ENCODE measurements around the gene ARL3.
"Not testable (repeated sequence)": the region's sequence is repeated elsewhere in the genome, so short reads cannot be mapped to it uniquely, and the experiment has no call there.

ARL3 gene, protein sequence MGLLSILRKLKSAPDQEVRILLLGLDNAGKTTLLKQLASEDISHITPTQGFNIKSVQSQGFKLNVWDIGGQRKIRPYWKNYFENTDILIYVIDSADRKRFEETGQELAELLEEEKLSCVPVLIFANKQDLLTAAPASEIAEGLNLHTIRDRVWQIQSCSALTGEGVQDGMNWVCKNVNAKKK

DNA sequence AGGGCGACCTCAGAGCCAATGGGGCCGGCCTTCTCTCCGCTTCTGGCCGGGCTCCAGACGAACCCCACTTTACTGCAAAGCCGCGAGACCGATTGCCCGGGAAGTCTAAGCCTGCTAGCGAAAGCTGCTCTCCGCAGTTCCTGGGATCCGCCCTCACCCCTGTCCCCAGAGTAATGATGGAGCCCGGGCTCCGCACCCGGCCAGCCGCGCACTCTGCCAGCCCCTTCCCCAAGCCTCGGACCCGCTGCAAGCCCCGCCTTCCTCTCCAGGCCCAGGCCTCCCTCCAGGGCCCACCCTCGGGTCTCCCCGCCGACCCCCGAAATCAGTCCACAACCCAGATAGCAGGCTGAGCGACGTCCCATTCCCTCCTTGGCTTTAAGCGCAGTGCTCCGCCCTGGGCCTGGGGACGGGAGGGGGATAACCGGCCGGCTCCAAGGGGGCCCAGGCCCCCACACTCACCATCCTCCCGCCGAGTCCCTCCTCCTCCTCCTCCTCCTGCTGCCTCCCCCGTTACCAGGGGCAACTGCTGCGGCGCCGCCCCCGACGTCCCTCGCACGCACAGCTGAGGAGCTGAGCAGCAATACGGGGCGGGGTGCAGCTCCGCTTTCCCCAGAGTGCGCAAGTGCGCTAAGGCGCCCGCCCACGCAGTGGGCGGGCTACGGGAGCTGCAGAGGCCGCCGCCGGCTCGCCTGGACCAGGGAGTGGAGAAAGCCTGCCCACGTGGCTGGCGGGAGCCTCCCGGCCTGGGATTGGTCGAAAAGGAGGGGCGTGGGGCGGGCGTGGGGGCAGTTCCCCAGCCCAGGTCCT is at the start of gene ARL3:
Gene ARL3 (minus strand): TSS at position 584 of the 807 bp plus-strand sequence. CDS start 122 bp downstream, at position 462.
- peak; percentile 93 to 96 (median 95) for DNase-seq

DNA sequence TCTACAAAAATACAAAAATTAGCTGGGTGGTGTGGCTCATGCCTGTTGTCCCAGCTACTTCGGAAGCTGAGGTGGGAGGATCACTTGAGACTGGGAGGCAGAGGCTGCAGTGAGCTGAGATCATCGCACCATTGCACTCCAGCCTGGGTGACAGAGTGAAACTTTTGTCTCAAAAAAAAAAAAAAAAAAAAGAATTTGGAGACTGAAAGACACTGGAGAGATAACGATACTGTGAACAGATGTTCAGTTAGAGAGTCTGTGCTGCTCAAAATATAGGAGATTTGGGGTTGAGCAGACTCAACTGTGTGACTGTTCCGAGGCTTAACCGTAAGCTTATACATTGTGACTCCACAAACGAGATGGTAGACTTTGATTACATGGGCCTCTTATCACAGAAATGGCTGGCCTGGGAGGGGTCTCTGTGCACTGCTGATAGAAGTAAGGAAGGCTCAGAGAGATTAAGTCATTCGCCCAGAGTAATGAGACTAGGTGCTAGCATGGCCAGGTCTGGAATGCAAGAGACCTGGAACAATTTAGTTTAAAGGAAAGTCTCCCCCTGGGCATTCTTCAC is 48.9 kb upstream of the ARL3 start:
- no peak for DNase-seq

DNA sequence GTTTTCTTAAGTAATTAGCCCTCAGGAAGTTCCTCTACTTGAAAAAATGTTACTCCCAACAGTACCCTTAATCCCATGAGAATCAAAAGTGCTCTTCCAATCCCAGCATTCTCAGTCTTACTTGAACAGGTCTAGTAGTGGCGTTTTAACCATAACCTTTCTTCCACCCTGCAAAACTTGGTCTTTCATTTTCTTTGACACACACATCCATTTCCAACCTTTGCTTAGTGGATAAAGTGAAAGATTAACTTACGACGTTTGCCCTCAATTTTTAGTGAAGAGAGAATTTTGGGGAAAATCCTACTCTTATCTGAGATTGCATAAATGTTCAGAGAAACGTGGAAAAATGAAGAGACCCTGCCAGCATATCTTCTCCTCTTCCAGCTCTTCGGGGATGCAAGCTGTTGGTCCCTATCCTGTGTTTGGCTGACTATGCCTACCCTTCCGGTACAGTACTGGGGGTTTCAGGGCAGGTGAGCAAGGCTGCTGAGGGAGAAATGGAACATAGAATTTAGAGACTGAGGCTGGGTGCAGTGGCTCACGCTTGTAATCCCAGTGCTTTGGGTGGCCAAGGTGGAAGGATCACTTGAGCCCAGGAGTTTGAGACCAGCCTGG is 48.3 kb upstream of the ARL3 start:
- no peak for DNase-seq

DNA sequence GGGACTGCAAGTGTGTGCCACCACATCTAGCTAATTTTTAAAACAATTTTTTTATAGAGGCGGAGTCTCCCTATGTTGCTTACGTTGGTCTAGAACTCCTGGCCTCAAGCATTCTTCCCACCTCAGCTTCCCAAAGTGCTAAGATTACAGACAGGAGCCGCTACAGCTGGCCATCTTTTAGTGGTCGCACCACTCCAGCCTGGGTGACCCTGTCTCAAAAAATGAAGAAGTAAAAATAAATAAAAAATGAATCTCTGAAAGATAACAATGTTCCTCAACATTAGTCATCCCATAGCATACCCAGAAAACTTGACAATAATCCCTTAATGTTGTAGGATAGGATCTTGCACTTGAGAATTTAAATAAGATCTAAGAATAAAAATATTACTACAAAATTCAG is 47.8 kb upstream of the ARL3 start:
- DNase-seq: no peak

DNA sequence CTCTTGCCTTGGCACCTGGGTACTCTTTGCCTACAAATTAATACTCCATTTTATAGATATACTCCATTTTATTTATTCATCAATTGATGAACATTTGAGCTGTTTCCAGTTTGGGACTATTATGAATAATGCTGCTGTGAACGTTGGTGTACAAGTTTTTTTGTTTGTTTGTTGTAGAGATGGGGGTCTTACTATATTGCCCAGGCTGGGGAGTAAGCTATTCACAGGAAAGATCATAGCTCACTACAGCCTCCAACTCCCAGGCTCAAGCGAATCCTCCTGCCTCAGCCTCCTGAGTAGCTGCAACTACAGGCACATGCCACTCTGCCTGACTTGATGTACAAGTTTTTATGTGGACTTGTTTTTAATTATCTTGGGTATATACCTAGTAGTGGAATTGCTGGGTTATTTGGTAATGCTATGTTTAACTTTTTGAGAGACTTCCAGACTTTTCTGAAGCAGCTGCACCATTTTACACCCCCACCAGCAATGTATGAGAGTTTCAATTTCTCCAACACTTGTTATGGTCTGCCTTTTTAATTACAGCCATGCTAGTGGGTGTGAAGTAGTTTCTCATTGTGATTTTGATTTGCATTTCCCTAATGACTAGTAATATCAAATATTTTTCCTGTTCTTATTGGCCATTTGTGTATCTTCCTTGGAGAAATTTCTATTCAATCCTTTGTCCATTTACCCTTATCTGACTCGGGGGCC is 45.5 kb upstream of the ARL3 start:
- DNase-seq: no peak

DNA sequence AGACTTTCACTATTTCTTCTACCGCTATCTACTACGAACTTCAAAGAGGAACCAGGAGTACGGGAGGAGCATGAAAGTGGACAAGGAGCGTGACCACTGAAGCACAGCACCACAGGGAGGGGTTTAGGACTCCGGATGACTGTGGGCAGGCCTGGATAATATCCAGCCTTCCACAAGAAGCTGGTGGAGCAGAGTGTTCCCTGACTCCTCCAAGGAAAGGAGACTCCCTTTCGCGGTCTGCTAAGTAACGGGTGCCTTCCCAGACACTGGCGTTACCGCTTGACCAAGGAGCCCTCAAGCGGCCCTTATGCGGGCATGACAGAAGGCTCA is 44.7 kb upstream of the ARL3 start:
- DNase-seq: not testable (repeated sequence)

DNA sequence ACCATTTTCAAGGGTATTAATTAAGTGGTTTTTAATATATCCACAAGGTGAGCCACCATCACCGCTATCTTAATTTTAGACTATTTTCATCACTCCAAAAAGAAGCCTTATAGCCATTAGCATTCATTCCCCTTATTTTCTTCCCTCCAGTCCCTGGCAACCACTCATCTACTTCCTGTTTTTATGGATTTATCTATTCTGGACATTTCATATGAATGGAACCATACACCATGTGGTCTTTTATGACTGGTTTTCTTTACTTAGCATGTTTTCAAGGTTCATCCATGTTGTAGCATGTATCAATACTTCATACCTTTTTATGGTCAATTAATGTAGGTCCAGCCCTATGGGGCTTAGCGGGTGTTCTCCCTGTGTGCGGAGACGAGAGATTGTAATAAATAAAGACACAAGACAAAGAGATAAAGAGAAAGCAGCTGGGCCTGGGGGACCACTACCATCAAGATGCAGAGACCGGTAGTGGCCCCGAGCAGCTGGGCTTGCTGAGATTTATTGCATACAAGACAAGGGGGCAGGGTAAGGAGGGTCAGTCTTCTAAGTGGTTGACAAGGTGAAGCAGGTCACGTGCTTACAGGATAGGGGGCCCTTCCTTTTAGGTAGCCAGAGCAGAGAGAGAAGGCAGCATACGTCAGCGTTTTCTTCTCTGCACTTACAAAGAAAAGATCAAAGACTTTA is 44.2 kb upstream of the ARL3 start:
- no peak for DNase-seq

DNA sequence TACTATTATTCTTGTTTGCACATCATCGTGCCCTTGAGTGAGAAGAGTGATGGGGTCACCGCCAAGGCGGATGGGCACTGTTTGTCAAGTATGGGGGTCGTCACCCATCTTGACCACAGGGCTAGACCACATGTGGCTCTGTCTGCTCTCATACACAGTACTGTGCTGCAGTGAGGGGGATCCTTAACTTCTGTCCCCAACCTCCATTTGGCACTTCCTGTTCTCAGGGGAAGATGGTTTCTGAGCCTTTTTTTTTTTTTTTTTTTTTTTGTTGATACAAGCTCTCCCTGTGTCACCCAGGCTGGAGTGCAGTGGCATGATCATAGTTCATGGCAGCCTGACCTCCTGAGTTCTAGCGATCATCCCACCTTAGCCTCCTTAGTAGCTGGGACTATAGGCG is 43.1 kb upstream of the ARL3 start:
- DNase-seq: no peak

DNA sequence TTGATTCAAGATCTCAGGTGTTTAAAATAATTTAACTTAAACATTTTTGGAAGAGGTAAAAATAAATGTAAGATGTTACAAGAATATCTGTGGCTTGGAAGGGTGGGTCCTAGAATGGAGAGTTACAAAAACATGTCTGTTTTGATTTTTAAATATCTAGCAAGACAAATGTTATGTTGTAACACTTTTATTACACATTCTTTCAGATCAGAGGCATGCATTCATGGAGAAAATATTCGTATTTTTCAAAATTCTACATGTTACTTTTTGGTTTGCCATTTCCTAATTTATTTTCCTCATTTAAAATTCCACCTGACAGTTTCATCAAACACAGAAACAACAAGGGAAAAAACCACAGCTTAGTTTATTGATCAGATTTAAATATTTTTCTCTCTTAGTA is 39.5 kb upstream of the ARL3 start:
- DNase-seq: no peak

DNA sequence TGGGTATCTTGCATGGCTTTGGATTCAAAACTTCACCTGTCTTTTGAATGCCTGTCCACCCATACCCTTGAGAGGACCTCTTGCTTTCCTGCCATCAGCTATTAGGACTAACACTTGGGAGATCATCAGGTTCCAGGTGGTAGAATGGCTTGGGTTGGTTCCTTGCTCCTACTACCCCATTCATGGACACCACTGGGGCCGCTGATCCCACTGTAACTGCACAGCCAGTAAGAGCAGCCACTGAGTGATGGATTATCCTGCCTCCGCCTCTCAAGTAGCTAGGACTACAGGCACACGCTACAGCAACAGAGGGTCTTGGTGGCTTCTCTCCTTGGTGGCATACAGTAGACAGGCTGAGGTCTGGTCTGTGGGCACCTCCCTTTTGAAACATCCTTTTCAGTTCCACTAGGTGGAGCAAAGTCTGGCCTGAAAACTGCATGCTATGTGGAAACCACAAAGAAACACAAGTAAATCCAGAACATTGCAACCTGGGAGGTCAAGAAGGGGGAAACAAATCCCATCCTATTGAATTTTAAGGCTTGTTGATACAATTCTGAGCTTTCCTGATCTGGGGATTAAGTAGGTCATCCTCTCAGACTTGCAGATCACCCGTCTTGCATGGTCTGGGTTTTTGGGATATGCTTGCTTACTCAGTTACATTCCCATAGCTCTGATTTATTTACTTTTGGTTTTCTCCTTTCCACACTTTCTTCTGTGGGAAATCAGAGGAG is 38.9 kb upstream of the ARL3 start:
- DNase-seq: no peak

DNA sequence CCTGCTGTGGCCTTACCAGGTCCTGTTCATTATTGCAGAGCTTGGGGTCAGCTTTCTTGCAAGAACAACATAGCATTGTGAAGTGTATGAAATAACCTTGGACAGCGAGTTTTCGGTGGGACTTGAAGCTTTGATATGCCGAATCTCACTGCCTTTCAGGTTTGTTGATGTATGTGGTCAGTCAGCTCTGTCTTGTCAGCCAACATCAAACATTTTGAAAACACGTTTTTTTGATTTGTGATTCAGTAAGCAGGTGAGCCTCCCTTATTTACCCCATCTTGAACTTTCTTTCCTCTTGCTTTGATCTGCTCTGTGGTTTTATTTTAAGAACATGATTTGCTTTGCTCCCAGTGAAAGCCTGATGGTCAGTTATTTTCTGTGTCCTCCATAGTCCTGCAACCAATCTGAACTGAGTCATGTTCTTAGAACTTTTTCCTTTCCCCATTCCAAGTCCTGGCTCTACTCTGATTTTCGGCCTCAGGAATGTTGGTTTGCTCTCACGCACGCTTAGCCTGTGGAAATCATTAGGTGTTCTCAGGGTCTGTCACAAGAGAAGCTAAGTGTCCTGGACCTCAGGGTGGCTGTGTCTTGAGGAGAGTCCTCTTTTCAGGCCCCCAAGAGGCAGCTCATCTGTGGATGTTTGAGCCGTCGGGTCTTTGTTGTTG is 38.2 kb upstream of the ARL3 start:
- DNase-seq: no peak

DNA sequence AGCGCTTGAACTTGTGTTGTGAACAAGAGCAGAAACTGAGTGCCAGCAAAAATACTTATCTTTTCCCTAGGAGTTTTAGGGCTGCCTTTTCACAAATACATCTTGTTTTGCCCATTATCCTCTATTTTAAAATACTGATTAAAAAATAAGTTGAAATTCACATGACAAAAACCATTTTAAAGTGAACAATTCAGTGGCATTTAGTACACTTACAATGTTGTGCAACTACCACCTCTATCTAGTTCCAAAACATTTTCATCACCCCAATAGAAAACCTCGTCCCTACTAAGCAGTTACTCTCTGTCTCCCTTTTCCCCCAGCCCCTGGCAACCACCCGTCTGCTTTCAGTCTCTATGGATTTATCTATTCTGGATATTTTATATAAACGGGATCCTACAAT is 31.0 kb upstream of the ARL3 start:
- no peak for DNase-seq

DNA sequence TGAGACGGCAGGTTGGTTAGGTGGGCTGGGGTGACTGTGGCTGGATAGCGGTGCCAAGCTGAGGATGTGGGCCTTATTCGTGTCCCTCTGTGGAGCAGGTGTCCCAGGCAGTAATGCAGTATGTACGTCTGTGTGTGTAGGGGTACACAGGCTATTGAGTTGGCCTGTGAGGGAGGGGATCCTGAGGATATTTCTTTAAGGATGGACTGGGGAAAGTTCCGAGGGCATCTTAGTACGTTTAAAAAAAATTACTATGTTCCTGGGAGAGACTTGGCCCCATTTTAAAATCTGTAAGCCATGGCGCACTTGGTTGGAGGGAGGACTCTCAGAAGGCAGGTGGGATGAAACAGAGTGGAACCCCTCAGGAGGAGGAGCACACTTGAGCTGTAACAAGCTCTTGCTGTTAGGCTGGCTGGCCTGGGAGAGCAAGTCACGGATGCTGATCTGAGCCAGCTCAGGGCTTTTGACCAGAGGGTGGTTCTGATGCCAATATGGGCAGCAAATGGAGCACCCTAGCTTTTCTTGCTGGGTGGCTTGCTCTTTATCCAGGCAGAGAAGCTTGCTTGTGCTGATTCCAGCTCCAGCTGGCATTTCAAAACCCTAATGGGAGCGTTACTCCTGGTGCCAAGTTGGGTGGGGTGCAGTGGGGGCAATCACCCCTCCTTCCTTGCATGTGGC is 30.3 kb upstream of the ARL3 start:
- DNase-seq: peak in 2 of 3 experiments; percentile 6 to 20

DNA sequence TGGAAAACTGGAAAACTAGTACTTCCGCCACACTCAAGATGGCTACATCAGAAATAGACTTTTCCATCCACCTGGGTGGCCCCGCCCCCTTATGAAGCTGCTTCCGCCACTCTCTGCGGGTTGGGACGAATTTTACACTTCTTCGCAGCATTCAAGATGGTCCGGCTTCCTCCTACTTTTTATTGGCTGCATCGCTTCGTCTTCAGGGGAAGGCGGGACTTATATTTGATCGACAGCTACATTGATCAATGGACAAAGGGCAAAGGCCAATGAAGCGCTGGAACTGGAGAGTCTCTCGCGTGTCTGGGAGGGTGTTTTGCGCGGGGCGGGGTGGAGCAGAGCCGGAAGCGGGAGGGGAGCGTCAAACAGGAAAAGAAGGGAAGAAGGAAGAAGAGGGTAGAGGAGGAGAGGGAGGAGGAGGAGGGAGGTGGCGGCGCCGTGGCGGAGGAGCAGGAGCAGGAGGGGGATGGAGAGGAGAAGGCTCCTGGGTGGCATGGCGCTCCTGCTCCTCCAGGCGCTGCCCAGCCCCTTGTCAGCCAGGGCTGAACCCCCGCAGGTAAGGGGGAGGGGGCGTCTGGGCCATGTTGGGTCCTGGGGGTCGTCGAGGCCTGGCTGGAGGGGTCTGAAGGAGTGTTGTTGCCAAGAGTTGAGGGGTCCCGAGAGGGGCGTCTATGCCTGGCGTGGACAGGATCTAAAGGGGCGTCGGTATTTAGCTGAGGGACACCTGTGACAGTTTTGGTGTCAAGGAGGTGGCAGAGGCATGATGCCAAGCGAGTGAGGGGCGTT is 29.6 kb upstream of the ARL3 start, which contains the start of gene WBP1L:
Gene WBP1L (plus strand): TSS at position 361 of the 786 bp plus-strand sequence. CDS start 106 bp downstream, at position 467.
- peak; percentile 93 to 99 (median 94) for DNase-seq

DNA sequence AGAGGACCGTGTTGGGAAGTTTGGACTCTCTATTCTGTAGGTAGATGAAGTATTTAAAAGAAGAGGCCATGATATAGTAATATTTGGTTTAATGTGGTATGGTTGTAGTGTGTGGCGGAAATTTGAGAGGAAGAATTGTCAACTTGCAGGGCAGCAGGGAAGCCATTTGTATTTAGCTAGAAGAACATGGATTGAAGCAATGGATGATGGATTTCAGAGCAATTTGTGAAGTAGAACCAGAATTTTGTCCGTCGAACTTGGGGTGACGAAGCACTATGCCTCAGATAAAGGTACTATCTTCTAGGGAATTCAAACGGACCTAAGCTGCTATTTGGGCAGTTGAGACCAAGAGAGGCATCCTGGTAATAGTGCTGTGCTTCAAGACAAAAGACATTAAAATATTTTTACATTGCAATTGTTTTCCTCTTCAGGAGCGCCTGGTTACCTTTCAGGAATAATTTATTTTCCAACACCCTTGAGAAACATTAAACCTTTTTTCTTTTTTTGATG is 28.9 kb upstream of the ARL3 start:
- DNase-seq: peak in 1 of 3 experiments; percentile 32

DNA sequence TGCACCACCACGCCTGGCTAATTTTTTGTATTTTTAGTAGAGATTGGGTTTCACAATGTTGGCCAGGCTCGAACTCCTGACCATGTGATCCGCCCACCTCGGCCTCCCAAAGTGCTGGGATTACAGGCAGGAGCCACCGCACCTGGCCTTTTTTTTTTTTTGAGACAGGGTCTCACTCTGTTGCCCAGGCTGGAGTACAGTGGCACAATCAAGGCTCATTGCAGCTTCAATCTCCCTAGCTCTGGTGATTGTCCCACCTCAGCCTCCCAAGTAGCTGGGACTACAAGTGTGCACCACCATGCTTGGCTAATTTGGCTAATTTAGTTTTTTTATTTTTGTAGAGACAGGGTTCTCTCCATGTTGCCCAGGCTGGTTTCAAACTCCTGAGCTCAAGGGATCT is 28.1 kb upstream of the ARL3 start:
- not testable (repeated sequence) for DNase-seq

DNA sequence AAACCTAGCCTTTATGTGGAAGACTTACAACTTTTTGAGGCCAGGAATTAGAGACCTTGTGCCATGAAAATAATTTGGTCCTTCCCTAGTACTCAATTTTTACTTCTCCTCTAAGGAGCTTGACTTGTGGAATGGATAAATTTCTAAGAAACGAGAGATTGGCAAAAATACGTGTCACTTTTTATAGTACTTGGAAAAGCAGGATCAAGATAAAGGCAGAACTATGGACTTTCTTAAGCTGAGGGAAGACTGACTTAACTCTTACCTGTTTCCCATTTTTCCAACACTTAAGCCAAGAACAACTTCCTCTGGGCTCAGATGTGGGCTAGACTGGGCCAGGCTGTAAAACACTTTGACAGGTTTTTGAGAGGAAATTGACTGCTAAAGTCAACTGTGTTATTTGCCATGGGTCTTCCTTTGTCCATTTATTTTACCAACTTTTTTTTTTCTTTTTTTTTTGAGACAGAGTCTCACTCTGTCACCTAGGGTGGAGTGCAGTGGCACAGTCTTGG is 27.6 kb upstream of the ARL3 start:
- peak in 1 of 3 experiments; percentile 17 for DNase-seq

DNA sequence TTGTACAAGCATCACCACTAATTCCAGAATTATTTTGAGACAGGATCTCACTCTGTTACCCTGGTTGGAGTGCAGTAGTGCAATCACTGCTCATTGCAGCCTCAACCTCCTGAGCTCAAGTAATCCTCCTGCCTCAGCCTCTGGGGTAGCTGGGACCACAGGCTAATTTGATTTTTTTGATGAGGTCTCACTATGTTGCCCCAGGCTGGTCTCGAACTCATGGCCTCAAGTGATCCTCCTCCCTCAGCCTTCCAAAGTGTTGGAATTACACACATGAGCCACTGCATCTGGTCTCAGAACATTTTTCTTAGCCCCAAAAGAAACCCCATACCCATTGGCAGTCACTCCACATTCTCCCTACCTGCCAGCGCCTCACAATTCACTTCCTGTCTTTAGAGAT is 26.0 kb upstream of the ARL3 start:
- DNase-seq: no peak

DNA sequence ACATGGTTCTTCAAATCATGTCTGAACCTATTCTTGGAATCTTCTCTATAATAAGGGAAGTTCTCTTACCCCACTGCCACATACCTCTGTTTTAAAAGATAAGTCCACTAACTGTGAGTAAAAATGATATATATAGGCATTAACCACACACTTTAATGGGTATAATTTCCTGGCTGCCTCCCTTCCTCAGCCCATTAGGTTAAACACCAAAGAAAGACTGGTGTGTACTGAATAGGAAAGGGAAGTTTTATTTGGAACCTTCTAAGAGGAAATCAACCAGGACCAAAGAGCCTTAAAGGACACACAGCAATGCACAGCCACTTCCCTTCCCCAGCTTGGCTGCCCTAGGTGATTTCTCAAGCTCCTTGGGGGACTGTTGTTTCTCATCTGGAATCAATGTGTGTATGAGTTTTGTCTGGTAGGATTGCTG is 24.5 kb upstream of the ARL3 start:
- peak in 1 of 3 experiments; percentile 32 for DNase-seq

Data from NCI-H1417 (cell line).